ENCODE results near the gene TMEM88.

Gene TMEM88

GRCh38 chr17:7814969-7815368, 39.9 kb upstream of the TMEM88 start:
- Histone ChIP-seq H3K4me1 (ENCODE audit: control insufficient read depth in 1 of 2, insufficient read depth in 1 of 2, low read depth in 1 of 2, low read length in 1 of 2) (peaks cover 5 to 7% of the 10 kb centered on the region in 2 experiments), H3K36me3 (no peaks in the 10 kb centered on the region), H3K9me3 (no peaks in the 10 kb centered on the region), H3K27me3 (no peaks in the 10 kb centered on the region), H3K4me3 (ENCODE audit: low read depth in 1 of 2, low read length in 1 of 2) (no peak overlapping the region), H3K27ac (no peak overlapping the region)
- no peak for TF ChIP-seq CTCF (IDR thresholded peaks at IDR 0.05)

- H3K27me3 ChIP-seq, result no peaks in the 10 kb centered on the region
- no peak overlapping the region for H3K27ac ChIP-seq
- H3K36me3 ChIP-seq, result no peaks in the 10 kb centered on the region
- no peak for TF ChIP-seq CTCF (IDR thresholded peaks at IDR 0.05)
- H3K9me3 ChIP-seq, result no peaks in the 10 kb centered on the region
- no peak overlapping the region for H3K4me3 ChIP-seq (ENCODE audit: low read depth in 1 of 2, low read length in 1 of 2)
- peaks cover 5 to 7% of the 10 kb centered on the region in 2 experiments for H3K4me1 ChIP-seq (ENCODE audit: control insufficient read depth in 1 of 2, insufficient read depth in 1 of 2, low read depth in 1 of 2, low read length in 1 of 2)
These were observed 37.8 kb upstream of the TMEM88 start for GRCh38 chr17:7816926-7817642.

GRCh38 chr17:7817643-7817964, 37.3 kb upstream of the TMEM88 start:
- no peak for TF ChIP-seq CTCF (IDR thresholded peaks at IDR 0.05)
- Histone ChIP-seq H3K4me1 (ENCODE audit: control insufficient read depth in 1 of 2, insufficient read depth in 1 of 2, low read depth in 1 of 2, low read length in 1 of 2) (peaks cover 5 to 7% of the 10 kb centered on the region in 2 experiments), H3K4me3 (ENCODE audit: low read depth in 1 of 2, low read length in 1 of 2) (no peak overlapping the region), H3K9me3 (no peaks in the 10 kb centered on the region), H3K36me3 (no peaks in the 10 kb centered on the region), H3K27ac (no peak overlapping the region), H3K27me3 (no peaks in the 10 kb centered on the region)

GRCh38 chr17:7818026-7818425, 36.8 kb upstream of the TMEM88 start:
- Histone ChIP-seq H3K4me1 (ENCODE audit: control insufficient read depth in 1 of 2, insufficient read depth in 1 of 2, low read depth in 1 of 2, low read length in 1 of 2) (peaks cover 5 to 7% of the 10 kb centered on the region in 2 experiments), H3K9me3 (no peaks in the 10 kb centered on the region), H3K27me3 (no peaks in the 10 kb centered on the region), H3K4me3 (ENCODE audit: low read depth in 1 of 2, low read length in 1 of 2) (no peak overlapping the region), H3K27ac (no peak overlapping the region), H3K36me3 (no peaks in the 10 kb centered on the region)
- TF ChIP-seq CTCF (IDR thresholded peaks at IDR 0.05), result no peak

GRCh38 chr17:7818746-7819645, 35.9 kb upstream of the TMEM88 start:
- Histone ChIP-seq H3K27ac (no peak overlapping the region), H3K9me3 (no peaks in the 10 kb centered on the region), H3K36me3 (no peaks in the 10 kb centered on the region), H3K4me3 (ENCODE audit: low read depth in 1 of 2, low read length in 1 of 2) (no peak overlapping the region), H3K27me3 (no peaks in the 10 kb centered on the region), H3K4me1 (ENCODE audit: control insufficient read depth in 1 of 2, insufficient read depth in 1 of 2, low read depth in 1 of 2, low read length in 1 of 2) (peaks cover 5 to 7% of the 10 kb centered on the region in 2 experiments)
- TF ChIP-seq CTCF (IDR thresholded peaks at IDR 0.05), result no peak
